NCI-H345 (cell line): ENCODE results near the gene CSNK1G2.

Experiments used
- DNase-seq: peaks from one replicate; lab custom pipeline; 2025; lab: John Stamatoyannopoulos, UW

CSNK1G2 gene

GRCh38 chr19:1968279-1969175 is 27.6 kb downstream of the CSNK1G2 start:
- no peak for DNase-seq

DNA sequence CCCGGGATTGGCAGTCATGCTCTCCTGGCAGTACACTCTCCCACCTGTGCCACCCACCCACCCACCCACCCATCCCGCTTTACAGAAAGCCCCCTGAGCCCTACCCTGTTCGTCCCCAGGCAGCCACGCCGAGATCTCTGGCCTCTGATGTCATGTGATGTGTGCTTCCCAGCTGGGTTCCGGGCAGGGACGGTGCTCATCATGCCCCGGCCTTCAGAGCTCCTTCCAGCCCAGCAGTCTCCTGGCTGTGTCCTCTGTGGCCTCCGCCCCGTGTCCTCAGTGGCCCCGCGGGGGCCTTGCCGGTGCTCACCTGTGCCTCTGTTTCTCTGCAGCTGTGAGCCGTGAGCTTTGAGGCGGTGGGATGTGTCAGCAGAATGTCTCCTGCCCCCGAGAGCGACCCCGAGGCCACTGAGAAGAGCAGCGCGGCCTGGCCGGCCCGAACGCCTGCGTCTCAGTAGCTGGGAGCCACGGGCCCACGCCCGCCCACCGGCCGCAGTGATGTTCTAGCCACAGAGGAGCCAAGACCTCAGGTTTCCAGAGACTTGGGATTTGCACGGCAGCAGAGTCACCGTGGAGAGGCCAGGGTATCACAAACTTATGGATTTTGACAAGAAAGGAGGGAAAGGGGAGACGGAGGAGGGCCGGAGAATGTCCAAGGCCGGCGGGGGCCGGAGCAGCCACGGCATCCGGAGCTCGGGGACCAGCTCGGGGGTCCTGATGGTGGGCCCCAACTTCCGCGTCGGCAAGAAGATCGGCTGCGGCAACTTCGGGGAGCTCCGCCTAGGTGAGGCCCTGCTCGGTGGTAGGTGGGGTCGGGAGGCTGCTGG is 28.4 kb downstream of the CSNK1G2 start:
- DNase-seq: no peak

DNA sequence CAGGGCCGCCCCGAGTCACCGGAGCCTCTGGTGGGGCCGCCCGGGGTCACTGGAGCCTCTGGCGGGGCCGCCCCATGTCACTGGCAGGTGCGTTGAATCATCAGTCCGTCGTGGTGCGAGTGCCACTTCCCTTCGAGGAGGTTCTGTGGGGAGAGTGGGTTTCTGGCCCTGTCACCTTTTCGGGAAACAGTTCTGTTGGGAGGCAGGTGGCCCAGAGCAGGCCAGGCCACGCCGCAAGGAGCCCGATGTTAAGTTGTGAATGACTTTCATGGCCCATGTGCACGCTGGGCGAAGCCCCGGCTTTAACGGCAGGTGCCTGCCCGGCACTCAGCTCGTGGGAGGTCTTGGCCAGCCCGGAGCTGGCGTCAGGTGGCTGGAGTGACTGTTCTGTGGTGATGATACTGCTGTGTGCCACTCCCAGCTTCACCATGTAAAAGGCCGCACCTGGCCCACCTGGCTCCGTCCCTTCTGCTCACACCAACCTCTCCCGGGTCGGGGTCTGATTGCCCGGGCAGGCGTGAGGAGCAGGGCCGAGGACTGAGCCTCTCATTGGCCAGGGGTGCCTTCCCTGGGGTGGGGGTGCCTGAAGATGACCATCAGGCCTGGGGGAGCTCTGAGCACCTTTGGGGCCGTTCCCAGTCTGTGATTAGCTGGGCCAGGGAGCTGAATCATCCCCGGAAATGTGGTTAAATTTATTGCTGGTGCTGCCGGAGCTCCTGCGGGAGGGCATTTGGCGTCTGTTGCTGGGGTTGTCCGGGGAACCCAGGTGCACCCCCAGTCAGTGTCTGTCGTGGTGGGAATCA is 29.2 kb downstream of the CSNK1G2 start:
- no peak for DNase-seq

GRCh38 chr19:1970806-1971502 is 30.0 kb downstream of the CSNK1G2 start:
- no peak for DNase-seq

DNA sequence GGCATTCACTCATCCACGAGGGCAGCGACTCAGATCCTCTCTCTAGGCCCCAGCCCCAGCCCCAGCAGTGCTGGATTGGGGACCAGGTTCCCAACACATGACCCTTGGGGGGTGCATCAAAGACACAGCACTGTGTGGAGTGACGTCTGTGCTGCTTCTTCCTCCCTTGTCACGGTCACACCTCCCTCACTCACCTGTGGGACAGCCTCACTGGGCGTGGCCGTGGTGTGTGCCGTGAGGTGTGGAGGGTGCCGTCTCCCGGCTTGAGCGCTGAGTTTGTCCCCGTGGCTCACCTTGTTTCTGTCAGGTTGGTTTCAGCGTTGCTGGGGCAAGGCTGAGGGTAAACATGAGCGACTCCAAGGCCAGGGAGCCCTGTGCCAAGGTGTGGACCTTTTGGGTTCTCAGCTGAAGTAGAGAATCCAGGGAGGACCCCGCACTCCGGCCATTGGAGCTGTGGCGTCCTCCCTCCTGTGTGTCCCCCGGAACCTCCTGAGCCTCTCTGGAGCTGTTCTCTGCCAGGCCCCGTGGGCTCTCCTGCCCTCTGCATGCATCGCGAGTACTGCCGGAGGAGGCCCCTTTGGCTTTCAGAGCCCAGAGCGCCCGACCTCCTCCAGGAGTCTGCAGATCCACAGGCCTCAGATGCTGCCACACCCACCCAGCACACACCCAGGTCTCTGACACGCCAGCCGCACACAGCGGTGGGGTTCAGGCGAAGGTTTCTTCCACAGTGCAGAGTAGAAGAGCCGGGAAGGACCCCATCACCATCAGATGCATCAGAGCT is 33.6 kb downstream of the CSNK1G2 start:
- no peak for DNase-seq

DNA sequence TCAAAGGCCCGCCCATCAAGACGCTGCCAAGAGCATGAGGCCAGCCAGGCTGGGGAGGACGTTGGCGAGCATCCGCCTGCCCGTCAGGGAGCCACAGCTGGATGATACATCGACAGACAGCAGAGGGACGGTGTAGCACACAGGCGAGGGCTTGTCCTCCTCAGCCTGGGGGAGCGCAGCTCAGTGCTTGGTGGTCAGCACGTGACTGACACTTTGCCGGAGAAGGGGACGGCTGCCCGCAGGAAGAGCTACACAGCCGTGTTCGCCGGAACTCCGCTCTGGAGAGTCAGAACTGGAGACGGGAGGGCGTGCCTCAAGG is 34.1 kb downstream of the CSNK1G2 start:
- DNase-seq: no peak

DNA sequence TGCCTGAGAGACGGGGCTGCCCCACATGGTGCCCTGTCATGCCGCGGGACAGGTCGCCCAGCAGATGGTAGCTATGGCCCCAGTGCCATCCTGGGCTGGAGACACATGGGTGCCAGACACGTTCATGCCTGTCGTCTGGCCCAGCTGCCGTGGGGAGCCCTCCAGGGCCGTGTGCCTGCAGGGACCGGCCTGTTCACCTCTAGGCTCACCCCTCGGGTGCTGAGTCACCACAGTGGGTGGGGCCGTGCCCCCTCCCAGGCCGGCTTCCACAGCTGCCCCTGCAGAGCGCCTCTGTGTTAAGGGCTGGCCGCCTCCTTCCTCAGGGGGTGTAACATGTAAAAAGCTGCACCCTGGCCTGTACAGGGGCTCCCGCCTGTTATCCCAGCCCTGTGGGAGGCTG is 36.1 kb downstream of the CSNK1G2 start:
- no peak for DNase-seq

DNA sequence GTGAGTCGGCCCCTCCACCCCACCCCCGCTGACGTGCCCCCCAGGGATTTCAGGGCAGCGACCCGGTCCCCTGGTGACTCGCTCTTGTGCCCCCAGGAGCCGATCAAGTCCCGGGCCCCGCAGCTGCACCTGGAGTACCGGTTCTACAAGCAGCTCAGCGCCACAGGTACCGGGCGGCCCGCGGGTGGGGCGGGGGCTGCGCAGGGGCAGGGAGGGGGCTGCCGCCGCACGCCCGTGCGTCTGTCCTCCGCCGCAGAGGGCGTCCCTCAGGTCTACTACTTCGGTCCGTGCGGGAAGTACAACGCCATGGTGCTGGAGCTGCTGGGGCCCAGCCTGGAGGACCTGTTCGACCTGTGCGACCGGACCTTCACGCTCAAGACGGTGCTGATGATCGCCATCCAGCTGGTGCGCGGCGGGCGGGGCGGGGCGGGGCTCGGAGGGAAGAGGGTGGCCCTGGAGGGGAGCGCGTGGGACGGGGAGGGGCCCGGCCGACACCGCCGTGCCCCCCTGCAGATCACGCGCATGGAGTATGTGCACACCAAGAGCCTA is 37.4 kb downstream of the CSNK1G2 start:
- no peak for DNase-seq

DNA sequence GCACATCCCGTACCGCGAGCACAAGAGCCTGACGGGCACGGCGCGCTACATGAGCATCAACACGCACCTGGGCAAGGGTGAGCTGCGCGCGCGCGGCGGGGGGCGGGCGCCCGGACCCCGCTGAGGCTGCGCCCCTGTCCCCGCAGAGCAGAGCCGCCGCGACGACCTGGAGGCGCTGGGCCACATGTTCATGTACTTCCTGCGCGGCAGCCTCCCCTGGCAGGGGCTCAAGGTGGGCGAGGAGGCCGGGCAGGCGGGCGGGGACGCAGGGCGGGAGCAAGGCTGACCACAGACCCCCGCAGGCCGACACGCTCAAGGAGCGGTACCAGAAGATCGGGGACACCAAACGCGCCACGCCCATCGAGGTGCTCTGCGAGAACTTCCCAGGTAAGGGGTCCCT is 38.0 kb downstream of the CSNK1G2 start:
- no peak for DNase-seq

GRCh38 chr19:1979642-1980041 is 38.7 kb downstream of the CSNK1G2 start:
- no peak for DNase-seq

- no peak for DNase-seq
These were observed 39.3 kb downstream of the CSNK1G2 start for GRCh38 chr19:1980091-1980808.

GRCh38 chr19:1980809-1981181 is 39.8 kb downstream of the CSNK1G2 start:
- no peak for DNase-seq

GRCh38 chr19:1981253-1981652 is 40.3 kb downstream of the CSNK1G2 start:
- no peak for DNase-seq

DNA sequence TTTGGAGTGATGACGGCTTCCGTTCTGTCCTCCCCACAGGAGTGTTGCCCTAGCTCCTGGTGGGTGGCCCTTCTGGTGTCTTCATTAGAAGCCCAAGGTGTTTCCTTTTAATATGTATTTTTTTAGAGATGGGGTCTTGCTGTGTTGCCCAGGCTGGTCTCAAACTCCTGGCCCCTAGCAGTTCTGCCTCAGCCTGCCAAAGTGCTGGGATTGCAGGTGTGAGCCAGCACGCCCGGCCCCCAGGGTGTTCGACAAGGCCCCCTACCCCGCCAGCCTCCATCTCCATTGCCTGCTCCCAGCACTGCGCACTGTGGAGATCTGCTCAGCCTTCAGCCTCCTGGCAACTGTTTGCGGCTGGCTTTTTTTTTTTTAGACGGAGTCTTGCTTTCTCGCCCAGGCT is 43.4 kb downstream of the CSNK1G2 start:
- no peak for DNase-seq

DNA sequence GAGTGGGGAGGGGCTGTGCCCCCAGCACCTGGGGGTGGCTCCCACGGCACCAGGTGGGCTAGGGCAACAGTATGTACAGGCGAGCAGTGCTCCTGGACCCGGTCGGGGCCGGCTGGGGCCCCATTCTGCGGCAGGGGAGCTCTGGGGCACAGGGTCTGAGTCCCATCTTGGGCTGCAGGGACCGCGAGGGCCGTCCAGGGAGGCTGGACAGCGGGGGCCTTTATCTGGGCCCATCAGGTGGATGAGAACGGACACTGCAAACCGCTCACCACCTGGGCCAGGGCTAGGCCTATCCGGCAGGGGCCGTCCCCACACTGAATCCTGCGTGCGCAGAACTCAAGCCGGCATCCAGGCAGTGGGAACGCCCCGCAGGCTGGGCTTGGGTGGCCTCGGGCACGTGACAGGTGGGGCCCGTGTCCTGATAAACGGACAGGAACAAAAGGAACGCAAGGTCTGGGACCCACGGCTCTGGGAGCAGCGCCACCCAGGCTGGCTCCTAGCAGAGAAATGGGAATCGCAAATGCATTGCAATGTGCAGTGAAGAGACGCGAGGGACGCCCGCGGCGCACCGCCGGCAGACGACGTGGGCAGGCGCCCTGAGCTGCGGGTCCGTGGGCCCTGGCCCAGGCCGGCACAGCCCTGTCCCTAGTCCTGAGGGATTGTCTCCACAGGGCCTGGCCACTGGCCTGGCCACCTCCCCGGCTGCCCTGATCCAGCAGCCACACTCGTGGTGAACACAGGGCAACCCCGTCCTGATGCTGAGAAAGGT is 44.8 kb downstream of the CSNK1G2 start:
- DNase-seq: no peak

DNA sequence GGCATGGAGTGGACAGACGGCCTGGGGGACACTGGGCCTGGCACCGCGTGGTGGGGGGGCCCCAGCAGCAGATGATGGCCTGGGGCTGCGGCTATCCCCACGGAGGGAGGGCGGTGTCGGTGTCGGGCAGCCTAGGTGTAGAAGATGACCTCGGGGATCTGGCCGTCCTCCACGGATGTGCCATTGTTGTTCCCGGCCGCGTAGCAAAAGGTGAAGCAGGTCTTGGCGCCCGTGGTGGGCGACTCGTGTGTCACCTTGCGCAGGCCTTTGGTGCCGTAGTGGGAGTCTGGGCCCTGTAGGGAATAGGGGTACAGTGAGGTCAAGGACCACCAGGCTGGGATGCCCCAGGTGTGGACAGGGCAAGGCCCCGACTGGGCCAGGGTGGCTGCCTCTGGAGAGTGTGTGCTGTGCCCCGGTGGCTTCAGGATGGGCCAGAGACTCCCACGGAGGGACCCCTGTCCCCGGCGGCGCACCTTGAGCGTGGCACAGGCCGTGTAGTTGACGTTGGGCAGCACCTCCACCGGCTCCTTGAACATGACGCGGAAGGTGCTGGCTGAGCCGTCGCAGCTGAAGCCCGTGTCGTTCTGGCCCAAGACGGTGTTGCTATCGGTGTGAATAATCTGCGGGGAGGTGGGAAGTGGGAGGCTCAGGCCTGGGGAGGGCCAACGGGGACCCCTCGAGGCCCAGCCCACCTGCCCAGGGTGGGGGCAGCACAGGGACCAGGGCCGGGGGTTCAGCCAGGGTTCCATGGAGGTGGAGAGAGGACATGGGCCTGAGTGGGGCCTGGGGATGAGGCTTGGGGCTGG is 45.6 kb downstream of the CSNK1G2 start:
- DNase-seq: no peak

- no peak for DNase-seq
These were observed 46.5 kb downstream of the CSNK1G2 start for GRCh38 chr19:1987197-1988187.
